T-helper 17 cell (primary cell): ENCODE results near the gene RSPRY1. TPM values are rescaled to one million over a fixed set of nuclear protein-coding genes. Genes with fewer than 3 reads are reported as not detected.
A peak's percentile ranks its signal among the peaks of the same experiment; 100 is the strongest.

Experiments
- ATAC-seq: fragments of 150-1000 bp; cut with Tn5 transposase; 2 replicates; pipeline ENCODE4 v1.10.0; 2021; ENCODE audit warnings: mild to moderate bottlenecking, moderate library complexity
- DNase-seq, 3 donors: peaks; one replicate each; pipeline versions ENCODE4 v3.0.0 to v3.0.0-alpha.2; 2020 to 2021
- H3K9me3 ChIP-seq: one replicate; pipeline ENCODE4 v1.7.0; 2013; ENCODE audit warnings: low read length, mild to moderate bottlenecking; ENCODE audit not compliant: control insufficient read depth, poor library complexity, severe bottlenecking
- H3K27ac Mint-ChIP-seq: one replicate; pipeline ENCODE4 v1.8.0; 2022; ENCODE audit warnings: mild to moderate bottlenecking, moderate library complexity, mixed read lengths
- H3K27me3 Mint-ChIP-seq: one replicate; pipeline ENCODE4 v1.8.0; 2022; ENCODE audit warnings: mixed read lengths
- H3K36me3 Mint-ChIP-seq: one replicate; pipeline ENCODE4 v1.8.0; 2022; ENCODE audit warnings: low read depth, mixed read lengths
- H3K4me1 Mint-ChIP-seq: one replicate; pipeline ENCODE4 v1.8.0; 2022; ENCODE audit warnings: mild to moderate bottlenecking, mixed read lengths
- H3K4me3 Mint-ChIP-seq: one replicate; pipeline ENCODE4 v1.8.0; 2022; ENCODE audit warnings: mild to moderate bottlenecking, moderate library complexity, mixed read lengths
- total RNA-seq, 4 donors: library from RNA in 2 of 4; stranded (reverse) in 2 of 4; gene quantifications; one replicate each; pipeline ENCODE4 v1.2.3 and lab custom pipeline; 2022 to 2026

The RSPRY1 gene
- total RNA-seq: 10 to 100 TPM; 19.1 to 23.8 TPM
- 32.3 to 51.6 reads per million in 2 donors for total RNA-seq (lab: John Stamatoyannopoulos, UW)

GRCh38 chr16:57185945-57186871 is at the start of gene RSPRY1, which contains the start of gene PSME3IP1:
Gene RSPRY1, plus strand, starts transcription at chr16:57186329. Its CDS starts 18,330 bp downstream, at chr16:57204659.
Gene PSME3IP1, minus strand, starts transcription at chr16:57186039. Its CDS starts 12,185 bp downstream, at chr16:57173854.
- Mint-ChIP-seq H3K27ac (peak within 1 kb of the TSS; percentile 99), H3K4me3 (peak within 1 kb of the TSS; percentile 99), H3K27me3 (no peaks in the 10 kb centered on the region), H3K4me1 (peaks cover 42% of the 10 kb centered on the region), H3K36me3 (peaks cover 8% of the 10 kb centered on the region)
- DNase-seq (peak; percentile 90 to 98 (median 98)), ATAC-seq (peak; percentile 92)
- H3K9me3 ChIP-seq: no peaks in the 10 kb centered on the region

GRCh38 chr16:57137043-57137442 is 49.1 kb upstream of the RSPRY1 start:
- H3K27me3 Mint-ChIP-seq: no peaks in the 10 kb centered on the region
- no peak overlapping the region for H3K4me3 Mint-ChIP-seq
- H3K27ac Mint-ChIP-seq: no peak overlapping the region
- DNase-seq (no peak), ATAC-seq (no peak)
- no peaks in the 10 kb centered on the region for H3K36me3 Mint-ChIP-seq
- no peaks in the 10 kb centered on the region for H3K9me3 ChIP-seq
- peaks cover 51% of the 10 kb centered on the region for H3K4me1 Mint-ChIP-seq

- Mint-ChIP-seq H3K27ac (peak overlapping the region; percentile 81), H3K4me1 (peaks cover 55% of the 10 kb centered on the region), H3K27me3 (no peaks in the 10 kb centered on the region), H3K4me3 (no peak overlapping the region), H3K36me3 (no peaks in the 10 kb centered on the region)
- no peak for ATAC-seq
- no peak for DNase-seq
- no peaks in the 10 kb centered on the region for H3K9me3 ChIP-seq
Measured at GRCh38 chr16:57137566-57138273, 48.4 kb upstream of the RSPRY1 start.

- no peaks in the 10 kb centered on the region for H3K27me3 Mint-ChIP-seq
- no peaks in the 10 kb centered on the region for H3K36me3 Mint-ChIP-seq
- H3K9me3 ChIP-seq: no peaks in the 10 kb centered on the region
- peak overlapping the region; percentile 81 for H3K27ac Mint-ChIP-seq
- ATAC-seq: no peak
- no peak overlapping the region for H3K4me3 Mint-ChIP-seq
- no peak for DNase-seq
- H3K4me1 Mint-ChIP-seq: peaks cover 51% of the 10 kb centered on the region
Measured at GRCh38 chr16:57138281-57138935, 47.7 kb upstream of the RSPRY1 start.

GRCh38 chr16:57140931-57141668 is 45.0 kb upstream of the RSPRY1 start:
- Mint-ChIP-seq H3K27me3 (no peaks in the 10 kb centered on the region), H3K27ac (peak overlapping the region; percentile 93), H3K4me3 (no peak overlapping the region), H3K36me3 (no peaks in the 10 kb centered on the region), H3K4me1 (peaks cover 30% of the 10 kb centered on the region)
- ATAC-seq (no peak), DNase-seq (no peak)
- H3K9me3 ChIP-seq: no peaks in the 10 kb centered on the region

- Mint-ChIP-seq H3K4me3 (peak overlapping the region; percentile 75), H3K27me3 (no peaks in the 10 kb centered on the region), H3K4me1 (peaks cover 27% of the 10 kb centered on the region)
Measured at GRCh38 chr16:57141822-57142631, 44.1 kb upstream of the RSPRY1 start.

GRCh38 chr16:57143149-57143921 is 42.8 kb upstream of the RSPRY1 start:
- Mint-ChIP-seq H3K4me1 (peaks cover 28% of the 10 kb centered on the region), H3K36me3 (no peaks in the 10 kb centered on the region), H3K4me3 (no peak overlapping the region), H3K27ac (peak overlapping the region; percentile 57), H3K27me3 (no peaks in the 10 kb centered on the region)
- H3K9me3 ChIP-seq: no peaks in the 10 kb centered on the region
- ATAC-seq: no peak
- no peak for DNase-seq

More at GRCh38 chr16:57141822-57142631, 44.1 kb upstream of the RSPRY1 start:
- no peaks in the 10 kb centered on the region for H3K9me3 ChIP-seq
- Mint-ChIP-seq H3K27ac (peak overlapping the region; percentile 93), H3K36me3 (no peaks in the 10 kb centered on the region)
- ATAC-seq (peak; percentile 91), DNase-seq (no peak)

GRCh38 chr16:57144027-57144426 is 42.1 kb upstream of the RSPRY1 start:
- Mint-ChIP-seq H3K27me3 (no peaks in the 10 kb centered on the region), H3K36me3 (no peaks in the 10 kb centered on the region), H3K4me1 (peaks cover 29% of the 10 kb centered on the region), H3K27ac (peak overlapping the region; percentile 57), H3K4me3 (no peak overlapping the region)
- DNase-seq (no peak), ATAC-seq (no peak)
- no peaks in the 10 kb centered on the region for H3K9me3 ChIP-seq

GRCh38 chr16:57145046-57146021 is 40.8 kb upstream of the RSPRY1 start:
- peaks cover 23% of the 10 kb centered on the region for H3K4me1 Mint-ChIP-seq
- DNase-seq (no peak), ATAC-seq (no peak)
- H3K36me3 Mint-ChIP-seq: no peaks in the 10 kb centered on the region
- H3K9me3 ChIP-seq: no peaks in the 10 kb centered on the region
- no peaks in the 10 kb centered on the region for H3K27me3 Mint-ChIP-seq
- H3K4me3 Mint-ChIP-seq: no peak overlapping the region
- H3K27ac Mint-ChIP-seq: peak overlapping the region; percentile 29

GRCh38 chr16:57146040-57146647 is 40.0 kb upstream of the RSPRY1 start:
- H3K4me3 Mint-ChIP-seq: no peak overlapping the region
- H3K4me1 Mint-ChIP-seq: peaks cover 23% of the 10 kb centered on the region
- H3K27ac Mint-ChIP-seq: peak overlapping the region; percentile 29

More at GRCh38 chr16:57146040-57146647, 40.0 kb upstream of the RSPRY1 start:
- ATAC-seq (no peak), DNase-seq (no peak)
- Mint-ChIP-seq H3K36me3 (no peaks in the 10 kb centered on the region), H3K27me3 (no peaks in the 10 kb centered on the region)
- H3K9me3 ChIP-seq: no peaks in the 10 kb centered on the region
